HG03457 (cell line): ENCODE results near the gene IQSEC3.
"Not testable (repeated sequence)": the region's sequence is repeated elsewhere in the genome, so short reads cannot be mapped to it uniquely, and the experiment has no call there.

ENCODE experiments used
- ATAC-seq: cut with Tn5 transposase; IDR thresholded peaks from one replicate; pipeline ENCODE4 v1.9.1; 2021; ENCODE audit warnings: moderate number of reproducible peaks; ENCODE audit not compliant: unreplicated experiment

The IQSEC3 gene

DNA sequence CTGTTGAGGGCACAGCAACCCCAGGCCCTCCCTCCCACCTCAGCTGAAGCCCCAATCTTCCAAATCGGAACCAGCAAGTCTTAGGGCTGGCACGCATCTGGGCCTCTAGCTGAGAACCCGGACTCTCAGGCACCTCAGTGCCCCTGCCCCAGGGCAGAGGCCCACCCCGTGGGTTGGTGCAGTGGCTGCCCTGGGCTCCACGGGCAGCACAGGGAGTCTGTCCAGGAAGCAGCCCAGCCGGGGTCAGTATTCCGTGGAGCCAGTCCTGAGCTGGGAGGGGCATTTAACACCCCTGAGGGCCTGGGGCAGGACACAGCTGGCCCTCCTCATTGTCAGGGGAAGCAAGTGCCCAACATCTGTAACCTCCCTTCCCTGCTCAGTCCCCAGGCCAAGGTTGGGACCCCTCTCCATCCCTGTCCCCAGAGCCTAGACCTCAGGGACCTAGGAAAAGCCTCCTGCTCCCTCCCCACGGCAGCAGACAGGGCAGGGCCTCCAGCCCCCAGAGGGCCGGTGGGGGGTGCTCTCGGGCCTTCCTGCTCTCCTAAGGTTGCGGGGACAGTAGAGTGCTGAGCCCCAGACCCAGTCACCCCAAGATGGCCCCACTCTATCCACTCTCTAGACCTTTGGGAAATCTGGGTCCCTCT, 110.9 kb downstream of the IQSEC3 start:
- ATAC-seq = no peak

DNA sequence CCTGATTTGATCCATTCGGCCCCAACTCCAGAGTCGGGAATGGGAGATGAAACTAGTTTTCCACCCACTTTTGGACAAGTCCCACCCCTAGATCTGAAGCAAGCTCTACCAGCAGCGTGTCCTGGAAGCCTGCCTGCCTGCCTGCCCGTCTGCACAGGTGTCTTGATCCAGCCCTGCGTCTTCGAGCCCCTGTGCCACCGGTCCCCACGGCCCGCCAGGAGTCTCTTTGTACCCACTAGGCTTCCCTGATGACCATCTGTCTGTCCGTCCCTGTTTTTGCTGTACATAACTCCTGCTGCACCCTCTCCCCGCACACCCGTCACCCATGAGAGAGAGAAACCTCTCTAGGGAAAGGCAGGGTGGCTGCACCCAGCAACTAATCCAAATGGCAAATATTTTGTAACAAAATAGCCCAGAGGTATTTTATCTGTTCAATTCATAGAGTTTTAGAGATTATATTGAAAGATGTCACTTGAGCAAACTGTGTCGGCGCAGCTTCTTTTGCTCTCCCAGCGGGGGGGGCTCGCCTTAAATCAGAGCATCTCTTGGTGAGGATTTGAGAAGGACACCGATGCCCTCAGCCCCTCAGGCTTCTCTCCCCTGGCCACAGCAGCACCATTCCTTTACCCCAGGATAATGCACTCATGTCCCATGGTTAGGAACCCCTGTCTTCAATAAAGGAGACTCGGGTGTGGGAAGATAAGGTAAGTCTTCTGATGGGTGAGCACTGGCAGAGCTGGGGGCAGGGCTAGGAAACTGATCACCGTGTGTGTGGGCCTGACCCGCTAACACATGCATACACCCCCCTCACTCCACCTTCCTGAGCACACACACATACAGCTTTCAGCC, 111.6 kb downstream of the IQSEC3 start:
- ATAC-seq = no peak

DNA sequence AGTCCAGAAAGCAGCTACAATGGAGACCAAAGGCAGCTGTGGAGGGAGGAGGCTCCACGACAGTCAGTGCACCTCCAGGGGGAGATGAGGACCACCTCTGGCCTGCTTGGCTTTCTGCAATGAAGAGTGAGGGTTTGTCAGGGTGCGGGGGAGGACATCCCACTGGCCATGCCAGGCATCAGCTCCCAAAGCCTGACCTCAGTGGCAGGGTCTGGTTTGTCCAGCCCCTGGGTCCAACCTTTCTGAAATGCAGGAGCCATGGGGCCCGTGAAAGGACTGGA, 112.2 kb downstream of the IQSEC3 start:
- no peak for ATAC-seq

DNA sequence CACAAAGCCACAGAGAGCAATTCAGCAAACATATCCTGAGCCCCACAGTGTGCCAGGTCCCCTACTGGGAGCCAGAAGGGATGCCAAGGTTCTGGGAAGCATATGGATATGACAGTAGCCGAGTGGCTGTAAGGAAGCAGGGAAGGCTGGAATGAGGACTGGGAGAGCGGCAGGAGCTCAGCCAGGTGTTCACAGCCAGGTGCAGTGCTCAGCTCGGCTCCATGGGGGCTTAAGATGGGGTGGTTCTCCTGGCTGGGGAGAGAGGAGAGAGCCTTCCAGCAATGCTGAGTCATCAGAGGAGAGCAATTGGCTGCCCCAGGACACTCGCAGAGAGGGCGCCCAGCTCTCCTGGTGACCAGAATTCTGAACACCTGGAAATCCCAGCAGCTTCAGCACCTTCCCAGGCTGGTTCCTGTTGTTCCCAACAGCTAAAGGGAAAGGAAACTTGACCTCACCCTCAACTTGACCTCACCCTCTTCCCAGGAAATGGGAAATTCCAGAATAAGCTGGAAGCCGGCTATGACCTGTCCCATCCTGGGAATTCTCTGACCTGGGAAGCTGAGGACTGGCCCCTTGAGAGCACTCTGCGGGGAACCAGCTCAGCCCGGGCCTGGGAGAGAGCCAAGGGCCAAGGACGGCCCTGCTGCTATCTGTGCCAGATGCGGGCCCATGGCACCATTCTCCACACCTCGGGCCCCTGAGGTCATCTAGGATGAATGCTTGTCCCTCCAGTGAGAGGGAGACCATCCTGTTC, 112.7 kb downstream of the IQSEC3 start:
- ATAC-seq = no peak

DNA sequence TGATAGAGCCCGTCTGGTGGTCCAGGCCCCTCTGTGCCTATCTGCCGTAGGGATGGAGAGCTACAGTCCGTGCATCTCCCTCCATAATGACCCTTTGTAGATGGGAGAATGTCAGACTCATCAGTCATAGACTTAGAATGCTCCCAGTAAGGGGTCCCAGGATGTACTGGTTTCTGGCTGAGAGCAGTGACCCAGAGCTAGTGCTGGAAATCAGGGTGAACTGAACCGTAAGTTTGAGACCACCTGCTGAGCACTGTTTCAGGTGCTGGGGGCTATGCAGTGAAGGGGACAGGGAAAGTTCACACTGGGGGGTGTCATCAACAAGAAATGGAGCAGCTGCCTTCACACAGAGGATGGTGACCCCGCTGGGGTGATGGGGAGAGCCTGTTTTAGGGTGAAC, 113.3 kb downstream of the IQSEC3 start:
- ATAC-seq = no peak

DNA sequence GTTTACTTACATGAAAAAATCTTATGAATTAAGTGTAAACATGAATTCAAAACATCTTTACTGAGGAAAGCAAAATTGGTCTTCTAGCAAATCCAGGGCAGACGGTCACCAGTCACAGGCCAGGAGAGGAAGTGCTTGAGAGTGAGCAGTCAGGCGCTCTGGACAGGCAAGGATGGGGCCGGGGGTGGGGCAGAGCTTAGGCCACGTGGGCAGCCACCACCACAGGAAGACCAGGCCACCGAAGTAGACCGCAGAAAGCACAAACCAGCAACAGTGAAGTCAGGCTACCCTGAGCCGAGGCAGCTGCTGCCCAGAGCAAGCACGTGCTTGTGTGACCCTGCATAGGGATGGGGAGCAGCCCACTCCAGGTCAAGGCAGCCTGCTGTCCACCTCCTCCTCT, 113.9 kb downstream of the IQSEC3 start:
- no peak for ATAC-seq

DNA sequence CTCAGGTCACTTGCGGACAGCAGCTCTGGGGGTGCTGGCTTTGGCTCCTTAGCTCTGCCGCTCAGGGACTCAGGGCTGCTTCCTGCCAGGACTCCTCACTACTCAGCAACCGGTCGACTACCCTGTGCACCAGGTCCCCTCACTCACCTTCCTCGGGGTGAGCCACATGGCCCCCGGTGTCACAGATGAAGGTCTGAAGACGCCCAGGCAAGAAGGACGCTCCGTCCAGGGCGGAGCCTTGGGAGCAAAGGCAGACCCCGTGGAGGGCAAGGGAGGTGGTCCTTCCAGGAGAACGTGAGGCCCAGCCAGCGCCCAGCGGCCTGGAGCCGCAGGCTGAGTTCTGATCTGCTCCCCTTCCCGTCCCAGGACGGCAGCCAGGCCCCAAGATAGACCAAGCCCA, 115.4 kb downstream of the IQSEC3 start:
- no peak for ATAC-seq

DNA sequence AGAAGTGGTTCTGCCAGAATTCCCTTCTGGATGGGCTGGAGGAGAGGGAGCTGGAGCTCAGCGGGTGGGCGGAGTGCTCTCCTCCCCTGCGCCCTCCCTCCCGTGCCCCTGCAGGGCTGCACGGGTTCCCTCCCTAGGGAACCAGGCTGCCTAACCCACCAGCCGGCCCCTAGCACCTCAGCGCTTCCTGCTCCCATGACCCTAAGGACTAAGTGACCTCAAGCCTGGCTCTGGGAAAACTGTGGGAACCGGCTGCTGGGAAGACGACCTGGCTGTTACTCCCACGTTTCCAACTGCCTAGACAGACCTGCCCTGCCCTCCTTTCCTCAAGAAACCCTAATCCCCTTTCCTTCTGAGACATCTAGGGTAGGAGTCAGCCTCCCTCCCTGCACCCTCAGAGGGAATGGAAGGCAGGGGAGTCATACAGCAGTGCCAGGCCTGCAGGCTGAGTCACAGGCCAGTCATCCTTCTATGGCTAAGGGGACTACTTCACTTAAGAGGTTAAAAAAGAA, 115.9 kb downstream of the IQSEC3 start:
- ATAC-seq = no peak

DNA sequence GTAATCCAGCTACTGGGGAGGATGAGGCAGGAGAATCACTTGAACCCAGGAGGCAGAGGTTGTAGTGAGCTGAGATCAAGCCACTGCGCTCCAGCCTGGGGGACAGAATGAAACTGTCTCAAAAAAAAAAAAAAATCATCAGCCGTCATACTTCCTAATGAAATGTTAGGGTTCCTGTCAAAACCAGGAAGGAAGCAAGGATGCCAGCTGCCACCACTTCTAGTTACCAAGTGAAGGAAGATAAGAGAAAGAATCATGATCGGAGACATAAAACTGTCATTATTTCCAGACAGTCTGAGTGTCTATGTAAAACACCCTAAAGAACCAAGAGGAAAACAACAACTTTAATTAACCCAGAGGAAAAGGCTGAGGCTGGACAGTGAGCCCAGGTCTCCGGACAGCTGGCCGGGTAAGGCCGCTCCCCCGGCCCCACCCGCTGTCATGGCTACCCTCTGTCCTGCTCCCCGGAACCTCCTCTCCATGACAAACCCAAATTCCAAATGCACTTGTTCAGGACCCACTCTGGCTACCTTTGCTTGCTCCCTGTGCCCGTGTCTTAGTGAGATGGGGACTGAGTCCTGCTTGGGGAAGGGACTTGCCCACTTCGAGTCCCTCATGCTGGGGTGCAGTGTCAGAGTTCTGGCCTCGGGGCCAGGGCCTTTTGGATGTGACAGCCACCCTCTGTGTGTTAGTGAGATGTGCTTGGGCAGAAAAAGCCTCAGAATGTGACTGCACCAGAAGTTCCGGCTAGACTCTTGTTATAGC, 118.4 kb downstream of the IQSEC3 start:
- ATAC-seq = no peak

DNA sequence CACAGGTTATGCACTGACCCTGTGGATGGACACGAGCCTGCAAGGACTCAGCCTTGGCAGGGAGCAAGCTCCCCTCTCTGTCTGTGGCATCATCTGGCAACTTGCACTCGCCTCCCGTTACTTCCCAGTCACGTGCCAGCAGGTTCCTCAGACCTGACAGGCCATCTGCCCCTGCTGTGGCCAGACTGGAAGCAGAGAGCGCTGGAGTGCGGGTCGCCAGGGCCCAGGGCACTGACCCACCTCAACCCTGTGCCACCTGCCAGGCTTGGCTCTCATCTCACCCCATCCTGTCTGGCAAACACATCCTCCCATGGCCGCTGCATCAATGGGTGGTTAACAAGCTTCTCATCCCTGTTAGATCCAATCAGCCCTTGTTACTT, 119.0 kb downstream of the IQSEC3 start:
- ATAC-seq = no peak

DNA sequence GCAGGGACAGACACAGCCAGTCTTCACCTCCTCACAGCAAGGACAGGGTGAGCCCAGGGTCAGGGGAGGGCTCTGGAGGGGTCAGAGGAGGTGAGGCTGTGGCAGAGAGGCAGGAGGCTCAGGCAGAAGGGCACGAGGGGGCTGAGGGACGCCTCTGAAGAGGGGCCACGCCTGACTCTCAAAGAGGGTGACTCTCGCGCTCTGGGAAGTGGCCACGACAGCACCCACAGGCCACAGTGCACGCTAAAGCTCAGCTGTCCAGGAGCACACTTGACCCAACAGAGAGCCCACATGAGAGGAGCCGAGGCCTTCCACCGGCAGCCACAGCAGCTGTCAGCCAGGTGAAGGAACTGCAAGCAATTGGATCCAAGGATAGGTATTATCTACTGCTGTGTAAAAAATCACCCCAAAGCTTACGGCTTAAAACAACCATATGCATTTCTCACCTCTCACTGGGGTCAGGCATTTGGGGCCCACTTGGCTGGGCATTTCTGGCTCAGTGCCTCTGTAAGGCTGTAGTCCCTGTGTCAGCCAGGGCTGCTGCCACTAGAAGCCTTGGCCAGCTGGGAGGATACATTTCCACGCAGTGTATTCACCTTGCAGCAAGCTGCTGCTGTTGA, 119.5 kb downstream of the IQSEC3 start:
- ATAC-seq = no peak

DNA sequence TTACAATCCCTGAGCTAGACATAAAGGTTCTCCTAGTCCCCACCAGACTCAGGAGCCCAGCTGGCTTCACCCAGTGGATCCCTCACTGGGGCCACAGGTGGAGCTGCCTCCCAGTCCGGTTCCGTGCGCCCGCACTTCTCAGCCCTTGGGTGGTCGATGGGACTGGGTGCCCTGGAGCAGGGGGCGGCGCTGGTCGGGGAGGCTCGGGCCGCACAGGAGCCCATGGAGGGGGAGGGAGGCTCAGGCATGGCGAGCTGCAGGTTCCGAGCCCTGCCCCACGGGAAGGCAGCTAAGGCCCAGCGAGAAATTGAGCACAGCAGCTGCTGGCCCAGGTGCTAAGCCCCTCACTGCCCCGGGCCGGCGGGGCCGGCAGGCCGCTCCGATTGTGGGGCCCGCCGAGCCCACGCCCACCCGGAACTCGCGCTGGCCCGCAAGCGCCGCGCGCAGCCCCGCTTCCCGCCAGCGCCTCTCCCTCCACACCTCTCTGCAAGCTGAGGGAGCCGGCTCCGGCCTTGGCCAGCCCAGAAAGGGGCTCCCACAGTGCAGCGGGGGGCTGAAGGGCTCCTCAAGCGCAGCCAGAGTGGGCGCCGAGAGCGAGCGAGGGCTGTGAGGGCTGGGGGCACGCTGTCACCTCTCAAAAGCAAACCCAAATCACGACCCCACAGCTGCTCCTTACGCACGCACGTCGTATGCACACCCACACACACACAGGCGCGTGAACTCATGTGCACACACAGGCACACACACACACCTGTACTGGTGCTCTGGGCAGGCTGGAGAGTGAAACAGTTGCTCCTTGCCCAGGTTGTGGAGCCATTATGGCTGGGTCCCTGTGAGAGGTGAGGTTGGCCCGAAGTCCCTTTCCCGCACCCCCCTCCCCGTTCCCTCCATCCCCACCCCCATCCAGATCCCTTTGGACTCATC, 121.7 kb downstream of the IQSEC3 start:
- not testable (repeated sequence) for ATAC-seq

DNA sequence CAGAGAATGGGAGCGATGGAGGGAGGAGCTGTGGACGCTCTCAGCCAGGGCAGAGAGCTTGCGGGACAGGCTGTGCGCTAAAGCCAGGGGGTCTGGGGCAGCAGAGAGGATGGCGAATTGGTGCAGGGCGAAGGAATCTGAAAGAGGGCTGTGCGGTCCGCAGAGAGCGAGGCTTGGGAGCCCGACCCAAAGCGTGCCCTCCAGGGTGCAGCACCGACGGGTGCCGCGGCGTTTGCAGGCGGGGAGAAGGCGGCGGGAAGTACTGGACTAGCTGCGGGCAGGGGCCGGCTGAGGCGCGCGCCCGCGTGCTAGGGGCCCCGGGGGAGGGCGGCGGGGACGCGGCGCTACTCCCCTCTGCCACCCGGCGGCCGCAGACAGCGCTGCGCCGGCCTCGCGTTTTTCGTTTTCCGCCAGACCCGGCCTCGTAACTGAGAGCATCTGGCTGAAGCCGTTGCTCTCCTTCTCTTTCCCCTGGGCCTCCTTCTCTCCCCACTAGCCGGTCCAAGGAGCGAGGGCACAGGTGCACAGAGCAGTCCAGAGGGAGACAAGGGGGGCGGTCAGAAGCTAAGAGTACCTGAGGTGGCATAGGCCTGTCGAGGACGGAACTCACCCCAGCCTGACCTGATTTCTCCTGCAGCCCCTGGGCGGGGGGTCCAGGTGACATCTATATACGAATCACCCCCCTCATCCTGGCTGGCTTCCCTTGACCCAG, 122.5 kb downstream of the IQSEC3 start:
- no peak for ATAC-seq

DNA sequence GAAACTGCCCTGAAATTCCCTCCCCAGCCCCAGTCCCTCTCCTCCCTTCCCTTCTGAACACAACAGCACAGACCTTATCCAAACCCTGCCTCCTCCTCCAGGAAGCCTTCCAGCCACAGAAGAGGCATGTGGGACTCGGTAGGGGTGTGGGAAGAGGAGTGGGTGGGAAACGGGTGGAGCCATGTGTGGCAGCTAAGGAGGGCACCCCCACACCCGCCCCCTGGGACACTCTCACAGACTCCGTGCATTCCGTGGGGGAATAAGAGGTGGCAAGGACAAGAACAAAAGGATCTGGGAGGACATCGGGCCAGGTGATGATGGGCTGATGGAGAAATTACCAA, 123.0 kb downstream of the IQSEC3 start:
- no peak for ATAC-seq

DNA sequence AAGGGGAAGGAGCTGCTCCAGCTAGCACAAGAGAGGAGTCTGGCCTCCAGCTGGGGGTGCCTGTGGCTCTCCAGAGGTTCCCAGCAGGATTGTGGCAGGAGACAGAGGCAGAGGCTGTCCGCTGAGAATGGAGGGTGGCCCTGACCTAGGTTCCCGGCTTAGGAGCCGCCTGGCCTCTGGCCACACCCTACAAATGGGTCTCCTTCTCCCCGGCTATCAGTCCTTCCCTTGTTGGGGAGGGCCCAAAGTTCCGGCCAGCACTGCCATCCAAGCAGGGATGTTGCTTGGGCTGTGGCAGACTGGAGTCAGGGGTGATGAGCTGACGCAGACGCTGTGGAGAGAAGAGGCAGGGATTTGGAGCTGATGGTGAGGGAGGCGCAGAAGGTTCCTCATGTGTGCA, 124.3 kb downstream of the IQSEC3 start:
- no peak for ATAC-seq

DNA sequence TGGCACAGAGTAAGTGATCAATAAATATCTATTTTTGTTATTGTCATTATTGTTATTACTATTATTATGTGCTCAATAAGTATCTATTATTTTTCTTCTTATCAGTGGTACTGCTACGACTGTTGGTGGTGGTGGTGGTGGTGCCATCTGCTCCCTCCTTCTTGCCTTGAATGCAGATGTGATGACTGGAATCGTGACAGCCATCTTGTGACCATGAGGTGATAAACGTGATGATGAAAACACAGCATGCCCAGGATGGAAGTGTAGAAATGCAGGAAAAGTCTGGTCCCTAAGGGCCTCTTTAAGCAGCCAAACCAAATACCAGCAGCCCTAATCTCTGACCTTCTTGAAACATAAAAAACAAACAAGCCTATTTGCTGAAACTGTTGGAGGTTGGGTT, 125.0 kb downstream of the IQSEC3 start:
- ATAC-seq = no peak

DNA sequence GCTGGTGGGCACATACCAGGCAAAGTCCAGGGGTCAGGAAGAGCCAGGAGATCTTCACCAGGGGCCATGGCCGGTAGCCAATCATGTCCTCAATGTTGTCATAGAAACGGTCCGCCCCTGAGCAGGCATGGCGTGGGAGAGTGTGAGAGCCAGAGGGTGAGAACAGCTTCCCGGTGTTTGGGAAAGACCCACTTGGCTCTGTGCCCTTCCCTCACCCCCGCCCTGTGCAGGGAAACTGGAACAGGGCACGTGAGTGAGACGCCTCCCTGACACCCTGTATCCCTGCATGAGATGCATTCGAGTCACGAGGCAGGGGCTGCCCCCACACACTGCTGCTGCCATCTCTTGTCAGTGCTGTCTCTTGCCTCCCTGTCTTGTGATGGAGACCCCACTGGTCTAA, 126.7 kb downstream of the IQSEC3 start:
- no peak for ATAC-seq

DNA sequence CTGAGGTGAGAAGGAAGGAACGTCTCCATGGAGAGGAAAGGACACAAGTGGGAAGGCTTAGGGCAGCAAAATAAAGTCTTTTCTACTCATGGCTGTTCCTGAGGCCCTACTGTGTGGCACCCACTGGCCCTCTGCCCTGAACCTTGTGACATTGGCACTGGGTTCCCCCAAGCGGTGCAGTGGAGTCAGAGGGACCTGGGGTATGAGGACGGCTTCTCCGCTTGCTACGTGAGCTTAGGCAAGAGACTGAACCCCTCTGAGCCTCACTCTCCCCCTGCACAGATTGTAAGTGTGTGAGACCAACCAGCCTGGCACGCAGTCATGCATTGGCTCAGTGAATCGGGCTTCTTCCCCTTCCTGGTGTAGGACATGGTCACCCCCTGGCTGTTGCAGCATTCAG, 127.7 kb downstream of the IQSEC3 start:
- no peak for ATAC-seq

DNA sequence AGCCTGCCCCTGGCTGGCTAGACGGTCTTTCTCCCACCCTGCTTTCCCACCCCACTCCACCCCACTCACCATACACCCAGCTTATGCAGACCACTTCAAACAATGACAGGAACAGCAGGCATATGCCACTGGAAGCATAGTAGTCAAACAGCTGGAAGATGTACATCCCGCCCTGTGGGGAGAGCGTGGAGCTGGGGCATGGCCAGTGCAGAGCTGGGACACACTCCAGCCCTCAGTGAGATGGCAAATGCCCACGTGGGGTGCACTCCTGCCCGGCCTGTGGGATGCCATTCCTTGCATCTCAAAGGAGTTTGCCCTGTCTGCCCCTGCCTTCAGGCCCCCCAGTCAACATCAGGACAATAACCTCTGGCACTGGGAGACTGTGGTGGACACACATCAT, 128.6 kb downstream of the IQSEC3 start:
- ATAC-seq = no peak
